Measurements from ENCODE around the gene LYPLA2. TPM values are rescaled to one million over a fixed set of nuclear protein-coding genes. Genes with fewer than 3 reads are reported as not detected.
A peak's percentile ranks its signal among the peaks of the same experiment; 100 is the strongest.

LYPLA2 gene
- 10 to 100 TPM; 28.5 to 33.3 (median 32.5) TPM for total RNA-seq
- 32.0 TPM for polyA plus RNA-seq
- long read RNA-seq, donor 1, transcript LYPLA2-205 (10 exons, 1,810 nt) = major isoform, 103 of 116 reads
- long read RNA-seq, donor 1, partial matches to known transcripts = 6 of 116 reads
- long read RNA-seq, donor 1, other reads (novel, unspliced or antisense) = 5 of 116 reads
- long read RNA-seq, donor 2, transcript LYPLA2-205 (10 exons, 1,810 nt) = major isoform, 63 of 67 reads
- long read RNA-seq, donor 2, partial matches to known transcripts = 1 of 67 reads
- long read RNA-seq, donor 2, other reads (novel, unspliced or antisense) = 3 of 67 reads
- long read RNA-seq, donor 3, transcript LYPLA2-205 (10 exons, 1,810 nt) = major isoform, 195 of 227 reads
- long read RNA-seq, donor 3, partial matches to known transcripts = 7 of 227 reads
- long read RNA-seq, donor 3, other reads (novel, unspliced or antisense) = 22 of 227 reads
- long read RNA-seq, donor 4, transcript LYPLA2-205 (10 exons, 1,810 nt) = major isoform, 60 of 67 reads
- long read RNA-seq, donor 4, partial matches to known transcripts = 0 of 67 reads
- long read RNA-seq, donor 4, other reads (novel, unspliced or antisense) = 5 of 67 reads

GRCh38 chr1:23790696-23791515 lies at the start of gene LYPLA2:
TSS of gene LYPLA2 (plus strand) at chr1:23791145. CDS start at chr1:23792683, 1,538 bp downstream.
- under 1% methylated on average over 47 of the region's 47 CpGs for WGBS
- H3K4me1 ChIP-seq (ENCODE audit: control insufficient read depth, insufficient read depth, low read length) = peaks cover 3% of the 10 kb centered on the region
- peak within 1 kb of the TSS; percentile 32 for H3K27ac ChIP-seq (ENCODE audit: low read length)
- DNase-seq (peak; percentile 96 to 98 (median 98)), ATAC-seq (peak; percentile 90 to 92)
- no peaks in the 10 kb centered on the region for H3K27me3 ChIP-seq (ENCODE audit: control insufficient read depth, insufficient read depth)
- H3K9me3 ChIP-seq (ENCODE audit: control insufficient read depth, low read length) = no peaks in the 10 kb centered on the region
- intact Hi-C loops (cut with DNase I) = no loop called here
- H3K4me3 ChIP-seq (ENCODE audit: low read length) = peak within 1 kb of the TSS; percentile 82

GRCh38 chr1:23741609-23742008 lies 49.3 kb upstream of the LYPLA2 start:
- Histone ChIP-seq H3K9me3 (ENCODE audit: control insufficient read depth, low read length) (no peaks in the 10 kb centered on the region), H3K4me3 (ENCODE audit: low read length) (no peak overlapping the region), H3K27me3 (ENCODE audit: control insufficient read depth, insufficient read depth) (no peaks in the 10 kb centered on the region), H3K27ac (ENCODE audit: low read length) (no peak overlapping the region), H3K4me1 (ENCODE audit: control insufficient read depth, insufficient read depth, low read length) (no peaks in the 10 kb centered on the region)
- 84% methylated on average over 5 of the region's 5 CpGs for WGBS
- DNase-seq = no peak
- ATAC-seq = no peak
- intact Hi-C loops (cut with DNase I) = no loop called here

- Histone ChIP-seq H3K9me3 (ENCODE audit: control insufficient read depth, low read length) (no peaks in the 10 kb centered on the region), H3K4me3 (ENCODE audit: low read length) (peak overlapping the region; percentile 82), H3K4me1 (ENCODE audit: control insufficient read depth, insufficient read depth, low read length) (no peaks in the 10 kb centered on the region), H3K27me3 (ENCODE audit: control insufficient read depth, insufficient read depth) (no peaks in the 10 kb centered on the region), H3K27ac (ENCODE audit: low read length) (peak overlapping the region; percentile 73)
- ATAC-seq (peak; percentile 22 to 28), DNase-seq (peak in 1 of 3 donors; percentile 48)
- intact Hi-C loops (cut with DNase I) = no loop called here
- 10% methylated on average over 28 of the region's 28 CpGs for WGBS
Observed at GRCh38 chr1:23742670-23743286, 48.2 kb upstream of the LYPLA2 start.

GRCh38 chr1:23743287-23744152 lies 47.4 kb upstream of the LYPLA2 start, which contains the start of gene ELOA:
TSS of gene ELOA (plus strand) at chr1:23743471. CDS start at chr1:23743504, 33 bp downstream.
- intact Hi-C loops (cut with DNase I) = no loop called here
- H3K4me1 ChIP-seq (ENCODE audit: control insufficient read depth, insufficient read depth, low read length) = no peaks in the 10 kb centered on the region
- WGBS = under 1% methylated on average over 119 of the region's 119 CpGs

GRCh38 chr1:23745515-23745914 lies 45.4 kb upstream of the LYPLA2 start:
- intact Hi-C loops (cut with DNase I) = no loop called here
- Histone ChIP-seq H3K4me3 (ENCODE audit: low read length) (no peak overlapping the region), H3K27me3 (ENCODE audit: control insufficient read depth, insufficient read depth) (no peaks in the 10 kb centered on the region), H3K27ac (ENCODE audit: low read length) (no peak overlapping the region), H3K4me1 (ENCODE audit: control insufficient read depth, insufficient read depth, low read length) (no peaks in the 10 kb centered on the region), H3K9me3 (ENCODE audit: control insufficient read depth, low read length) (no peaks in the 10 kb centered on the region)
- WGBS = 59% methylated on average over 1 of the region's 1 CpG
- no peak for DNase-seq
- no peak for ATAC-seq

More at GRCh38 chr1:23743287-23744152, 47.4 kb upstream of the LYPLA2 start, which contains the start of gene ELOA:
- no peaks in the 10 kb centered on the region for H3K9me3 ChIP-seq (ENCODE audit: control insufficient read depth, low read length)
- H3K27me3 ChIP-seq (ENCODE audit: control insufficient read depth, insufficient read depth) = no peaks in the 10 kb centered on the region
- peak within 1 kb of the TSS; percentile 82 for H3K4me3 ChIP-seq (ENCODE audit: low read length)
- peak; percentile 75 to 92 (median 92) for DNase-seq
- ATAC-seq = peak; percentile 94 to 96
- peak within 1 kb of the TSS; percentile 73 for H3K27ac ChIP-seq (ENCODE audit: low read length)

GRCh38 chr1:23748016-23748415 lies 42.9 kb upstream of the LYPLA2 start:
- intact Hi-C loops (cut with DNase I) = no loop called here
- H3K4me3 ChIP-seq (ENCODE audit: low read length) = no peak overlapping the region
- no peaks in the 10 kb centered on the region for H3K27me3 ChIP-seq (ENCODE audit: control insufficient read depth, insufficient read depth)
- no peaks in the 10 kb centered on the region for H3K4me1 ChIP-seq (ENCODE audit: control insufficient read depth, insufficient read depth, low read length)
- no peaks in the 10 kb centered on the region for H3K9me3 ChIP-seq (ENCODE audit: control insufficient read depth, low read length)
- ATAC-seq = no peak
- DNase-seq = no peak
- 64% methylated on average over 3 of the region's 3 CpGs for WGBS
- no peak overlapping the region for H3K27ac ChIP-seq (ENCODE audit: low read length)

- no peaks in the 10 kb centered on the region for H3K27me3 ChIP-seq (ENCODE audit: control insufficient read depth, insufficient read depth)
- no peak overlapping the region for H3K4me3 ChIP-seq (ENCODE audit: low read length)
- ATAC-seq (peak; percentile 50 to 54), DNase-seq (no peak)
- no peaks in the 10 kb centered on the region for H3K9me3 ChIP-seq (ENCODE audit: control insufficient read depth, low read length)
- H3K27ac ChIP-seq (ENCODE audit: low read length) = no peak overlapping the region
- intact Hi-C loops (cut with DNase I) = no loop called here
- no peaks in the 10 kb centered on the region for H3K4me1 ChIP-seq (ENCODE audit: control insufficient read depth, insufficient read depth, low read length)
- WGBS = 54% methylated on average over 11 of the region's 11 CpGs
Observed at GRCh38 chr1:23751050-23751814, 39.7 kb upstream of the LYPLA2 start.

GRCh38 chr1:23751815-23752200 lies 39.1 kb upstream of the LYPLA2 start:
- Histone ChIP-seq H3K9me3 (ENCODE audit: control insufficient read depth, low read length) (no peaks in the 10 kb centered on the region), H3K27me3 (ENCODE audit: control insufficient read depth, insufficient read depth) (no peaks in the 10 kb centered on the region), H3K4me1 (ENCODE audit: control insufficient read depth, insufficient read depth, low read length) (no peaks in the 10 kb centered on the region), H3K27ac (ENCODE audit: low read length) (no peak overlapping the region), H3K4me3 (ENCODE audit: low read length) (no peak overlapping the region)
- intact Hi-C loops (cut with DNase I) = no loop called here
- ATAC-seq (no peak), DNase-seq (no peak)
- 77% methylated on average over 4 of the region's 4 CpGs for WGBS

- DNase-seq (no peak), ATAC-seq (no peak)
- H3K4me1 ChIP-seq (ENCODE audit: control insufficient read depth, insufficient read depth, low read length) = no peaks in the 10 kb centered on the region
- no peak overlapping the region for H3K4me3 ChIP-seq (ENCODE audit: low read length)
- intact Hi-C loops (cut with DNase I) = no loop called here
- H3K27ac ChIP-seq (ENCODE audit: low read length) = no peak overlapping the region
- H3K9me3 ChIP-seq (ENCODE audit: control insufficient read depth, low read length) = no peaks in the 10 kb centered on the region
- WGBS = 100% methylated on average over 1 of the region's 1 CpG
- H3K27me3 ChIP-seq (ENCODE audit: control insufficient read depth, insufficient read depth) = no peaks in the 10 kb centered on the region
Observed at GRCh38 chr1:23752909-23753308, 38.0 kb upstream of the LYPLA2 start.

Measured in right cardiac atrium (tissue), 5 donors.